KOPT-K1 (cell line): ENCODE measurements around the gene FARSB.

Source experiments
- H3K27ac ChIP-seq: fragments of 200-600 bp; sonication (generic); 2 replicates; pipeline ENCODE4 v1.5.1; 2016; ENCODE audit warnings: antibody characterized with exemption, mild to moderate bottlenecking, low read depth, low read length; ENCODE audit not compliant: poor library complexity, severe bottlenecking
- H3K36me3 ChIP-seq: fragments of 200-600 bp; sonication (generic); 2 replicates; pipeline ENCODE4 v1.5.1; 2017; ENCODE audit warnings: antibody characterized with exemption, mild to moderate bottlenecking, low read length, moderate library complexity; ENCODE audit not compliant: insufficient read depth
- H3K9me3 ChIP-seq: fragments of 200-600 bp; sonication (generic); 2 replicates; pipeline ENCODE4 v1.5.1; 2017; ENCODE audit warnings: antibody characterized with exemption, low read length, mild to moderate bottlenecking; ENCODE audit not compliant: insufficient read depth, poor library complexity, severe bottlenecking

Gene FARSB

GRCh38 chr2:222643134-222643533 lies 12.8 kb downstream of the FARSB start:
- peaks cover 2% of the 10 kb centered on the region for H3K9me3 ChIP-seq
- peaks cover 96% of the 10 kb centered on the region for H3K36me3 ChIP-seq
- no peak overlapping the region for H3K27ac ChIP-seq

- Histone ChIP-seq H3K27ac (no peak overlapping the region), H3K9me3 (peaks cover 6% of the 10 kb centered on the region), H3K36me3 (peaks cover 96% of the 10 kb centered on the region)
Observed at GRCh38 chr2:222641336-222641735, 14.6 kb downstream of the FARSB start.

GRCh38 chr2:222637067-222637466 lies 18.8 kb downstream of the FARSB start:
- H3K27ac ChIP-seq: no peak overlapping the region
- peaks cover 6% of the 10 kb centered on the region for H3K9me3 ChIP-seq
- peaks cover 100% of the 10 kb centered on the region for H3K36me3 ChIP-seq

GRCh38 chr2:222635295-222635694 lies 20.6 kb downstream of the FARSB start:
- peaks cover 6% of the 10 kb centered on the region for H3K9me3 ChIP-seq
- H3K36me3 ChIP-seq: peaks cover 100% of the 10 kb centered on the region
- H3K27ac ChIP-seq: no peak overlapping the region

GRCh38 chr2:222627764-222628163 lies 28.1 kb downstream of the FARSB start:
- H3K9me3 ChIP-seq: no peaks in the 10 kb centered on the region
- H3K27ac ChIP-seq: no peak overlapping the region
- H3K36me3 ChIP-seq: peaks cover 97% of the 10 kb centered on the region

- Histone ChIP-seq H3K9me3 (no peaks in the 10 kb centered on the region), H3K36me3 (peaks cover 96% of the 10 kb centered on the region), H3K27ac (no peak overlapping the region)
Observed at GRCh38 chr2:222623756-222624309, 32.1 kb downstream of the FARSB start.

- H3K36me3 ChIP-seq: peaks cover 96% of the 10 kb centered on the region
- no peak overlapping the region for H3K27ac ChIP-seq
Observed at GRCh38 chr2:222622910-222623309, 33.0 kb downstream of the FARSB start.

GRCh38 chr2:222621893-222622292 lies 34.0 kb downstream of the FARSB start:
- H3K9me3 ChIP-seq: no peaks in the 10 kb centered on the region
- peaks cover 95% of the 10 kb centered on the region for H3K36me3 ChIP-seq
- no peak overlapping the region for H3K27ac ChIP-seq

More at GRCh38 chr2:222622910-222623309, 33.0 kb downstream of the FARSB start:
- no peaks in the 10 kb centered on the region for H3K9me3 ChIP-seq

- no peak overlapping the region for H3K27ac ChIP-seq
- H3K9me3 ChIP-seq: no peaks in the 10 kb centered on the region
- peaks cover 94% of the 10 kb centered on the region for H3K36me3 ChIP-seq
Observed at GRCh38 chr2:222615320-222615719, 40.6 kb downstream of the FARSB start.

GRCh38 chr2:222613715-222614331 lies 42.1 kb downstream of the FARSB start:
- Histone ChIP-seq H3K27ac (no peak overlapping the region), H3K36me3 (peaks cover 94% of the 10 kb centered on the region), H3K9me3 (no peaks in the 10 kb centered on the region)

GRCh38 chr2:222611684-222612083 lies 44.2 kb downstream of the FARSB start:
- Histone ChIP-seq H3K9me3 (no peaks in the 10 kb centered on the region), H3K36me3 (peaks cover 95% of the 10 kb centered on the region), H3K27ac (no peak overlapping the region)

GRCh38 chr2:222610746-222611145 lies 45.1 kb downstream of the FARSB start:
- Histone ChIP-seq H3K27ac (no peak overlapping the region), H3K36me3 (peaks cover 95% of the 10 kb centered on the region), H3K9me3 (no peaks in the 10 kb centered on the region)

- no peak overlapping the region for H3K27ac ChIP-seq
- no peaks in the 10 kb centered on the region for H3K9me3 ChIP-seq
- H3K36me3 ChIP-seq: peaks cover 97% of the 10 kb centered on the region
Observed at GRCh38 chr2:222609381-222609780, 46.5 kb downstream of the FARSB start.

GRCh38 chr2:222608081-222608480 lies 47.8 kb downstream of the FARSB start:
- H3K36me3 ChIP-seq: peaks cover 92% of the 10 kb centered on the region
- no peak overlapping the region for H3K27ac ChIP-seq

GRCh38 chr2:222606306-222606705 lies 49.6 kb downstream of the FARSB start:
- peaks cover 80% of the 10 kb centered on the region for H3K36me3 ChIP-seq
- no peaks in the 10 kb centered on the region for H3K9me3 ChIP-seq
- no peak overlapping the region for H3K27ac ChIP-seq

More at GRCh38 chr2:222608081-222608480, 47.8 kb downstream of the FARSB start:
- no peaks in the 10 kb centered on the region for H3K9me3 ChIP-seq
